GM21528 (cell line): ENCODE measurements around the gene FAM9B.

Source experiments
- ATAC-seq: cut with Tn5 transposase; IDR thresholded peaks from one replicate; pipeline ENCODE4 v1.9.1; 2021; ENCODE audit warnings: mild to moderate bottlenecking, moderate library complexity; ENCODE audit not compliant: unreplicated experiment, low FRiP score

FAM9B gene

DNA sequence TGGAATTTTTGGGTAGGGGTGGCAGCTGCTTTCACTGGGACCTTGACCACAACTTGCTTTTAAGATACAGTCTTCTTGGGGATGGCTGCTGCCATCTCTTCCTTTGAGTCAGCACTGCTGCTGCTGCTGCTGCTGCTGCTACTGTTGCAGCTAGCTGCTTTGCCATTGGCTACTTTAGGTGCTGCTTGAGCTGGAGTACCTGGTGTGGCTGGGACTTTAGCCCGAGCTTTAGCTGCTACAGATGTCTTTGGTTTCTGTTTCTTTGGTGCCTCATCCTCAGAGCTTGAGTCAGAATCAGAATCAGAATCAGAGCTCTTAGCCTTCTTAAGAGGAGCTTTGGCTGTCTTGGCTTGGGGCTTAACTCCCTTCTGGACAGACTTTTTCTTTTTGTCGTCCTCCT lies 52.2 kb downstream of the FAM9B start:
- no peak for ATAC-seq

GRCh38 chrX:8980756-8981155 lies 53.2 kb downstream of the FAM9B start:
- no peak for ATAC-seq
